ENCODE results near the gene ULK4.
"Not testable (repeated sequence)": the region's sequence is repeated elsewhere in the genome, so short reads cannot be mapped to it uniquely, and the experiment has no call there.

The ULK4 gene

GRCh38 chr3:41819236-41819635 is 142.7 kb downstream of the ULK4 start:
- H3K4me1 ChIP-seq (ENCODE audit: control insufficient read depth, low read depth, low read length), result no peaks in the 10 kb centered on the region
- H3K27ac ChIP-seq (ENCODE audit: low read length), result no peak overlapping the region
- no peaks in the 10 kb centered on the region for H3K27me3 ChIP-seq (ENCODE audit: control insufficient read depth, insufficient read depth, low read length)
- peaks cover 3% of the 10 kb centered on the region for H3K9me3 ChIP-seq (ENCODE audit: control insufficient read depth, low read depth, low read length)
- H3K4me3 ChIP-seq (ENCODE audit: low read length), result no peak overlapping the region
- H3K9ac ChIP-seq (ENCODE audit: low read length), result no peak overlapping the region
- no peaks in the 10 kb centered on the region for H3K36me3 ChIP-seq (ENCODE audit: control insufficient read depth, low read depth, low read length)

- Histone ChIP-seq H3K27ac (ENCODE audit: low read length) (no peak overlapping the region), H3K4me3 (ENCODE audit: low read length) (no peak overlapping the region), H3K36me3 (ENCODE audit: control insufficient read depth, low read depth, low read length) (no peaks in the 10 kb centered on the region), H3K9ac (ENCODE audit: low read length) (no peak overlapping the region), H3K4me1 (ENCODE audit: control insufficient read depth, low read depth, low read length) (no peaks in the 10 kb centered on the region), H3K27me3 (ENCODE audit: control insufficient read depth, insufficient read depth, low read length) (no peaks in the 10 kb centered on the region), H3K9me3 (ENCODE audit: control insufficient read depth, low read depth, low read length) (no peaks in the 10 kb centered on the region)
Measured at GRCh38 chr3:41808618-41809017, 153.3 kb downstream of the ULK4 start.

DNA sequence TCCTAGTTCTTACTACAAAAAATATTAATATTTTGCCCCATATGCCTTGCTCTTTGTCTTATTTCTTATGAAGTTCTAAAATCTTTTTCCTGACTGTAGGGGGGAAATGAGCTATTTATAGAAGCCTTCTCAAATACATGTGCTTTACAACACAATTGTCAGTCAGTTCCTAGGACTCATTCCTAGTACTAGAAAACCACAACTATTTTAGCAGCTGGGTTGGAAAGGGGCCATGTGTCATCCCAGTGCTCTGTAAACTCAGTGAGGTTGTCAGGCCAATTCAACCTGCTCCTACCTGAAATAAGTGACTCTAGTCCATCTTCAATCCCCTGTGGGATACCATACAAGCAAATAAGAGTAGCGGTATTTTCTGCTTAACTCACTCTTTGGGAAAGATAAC is 153.8 kb downstream of the ULK4 start:
- H3K9ac ChIP-seq (ENCODE audit: low read length), result no peak overlapping the region
- no peaks in the 10 kb centered on the region for H3K4me1 ChIP-seq (ENCODE audit: control insufficient read depth, low read depth, low read length)
- H3K9me3 ChIP-seq (ENCODE audit: control insufficient read depth, low read depth, low read length), result no peaks in the 10 kb centered on the region
- H3K4me3 ChIP-seq (ENCODE audit: low read length), result no peak overlapping the region
- no peaks in the 10 kb centered on the region for H3K36me3 ChIP-seq (ENCODE audit: control insufficient read depth, low read depth, low read length)
- H3K27ac ChIP-seq (ENCODE audit: low read length), result no peak overlapping the region
- H3K27me3 ChIP-seq (ENCODE audit: control insufficient read depth, insufficient read depth, low read length), result no peaks in the 10 kb centered on the region

DNA sequence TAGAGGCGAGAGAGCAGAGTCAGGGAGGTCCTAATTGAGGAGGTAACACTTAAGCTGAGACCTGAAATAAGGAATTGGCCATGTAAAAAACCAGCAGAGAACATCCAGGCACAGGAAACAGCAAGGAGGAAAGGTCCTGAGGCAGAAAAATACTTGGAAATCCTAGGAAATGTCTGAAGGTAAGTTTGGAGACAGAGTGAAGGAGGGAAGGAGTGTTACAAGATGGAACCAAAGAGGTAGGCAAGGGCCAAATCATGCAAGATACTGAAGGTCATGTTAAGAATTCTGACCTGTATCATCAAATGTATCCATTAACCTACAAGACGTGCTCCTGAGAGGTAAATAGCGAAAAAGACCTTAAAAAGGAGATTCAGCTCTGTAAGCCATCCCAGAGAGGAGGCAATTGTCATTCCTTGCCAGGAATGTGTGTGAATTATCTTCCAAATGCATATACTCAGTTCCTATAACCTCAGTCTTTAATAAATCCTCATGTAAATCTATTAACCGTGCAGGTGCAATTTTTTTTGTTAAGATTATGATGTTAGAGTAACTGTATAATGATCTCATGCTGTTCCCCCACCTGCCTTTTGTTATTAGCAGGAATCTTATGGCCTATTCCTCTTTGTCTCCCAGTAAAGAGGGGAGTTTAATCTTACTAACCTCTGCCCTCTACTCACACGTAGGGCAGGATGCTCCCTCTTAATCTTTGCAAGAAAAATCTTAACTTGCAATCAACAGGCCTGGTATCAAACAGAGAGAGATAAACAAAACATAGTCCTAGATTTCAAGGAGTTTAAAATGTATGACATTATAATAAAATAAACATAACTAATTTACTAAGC is 166.9 kb downstream of the ULK4 start:
- H3K9ac ChIP-seq (ENCODE audit: low read length), result no peak overlapping the region
- H3K4me1 ChIP-seq (ENCODE audit: control insufficient read depth, low read depth, low read length), result peaks cover 40% of the 10 kb centered on the region
- no peaks in the 10 kb centered on the region for H3K36me3 ChIP-seq (ENCODE audit: control insufficient read depth, low read depth, low read length)
- H3K27ac ChIP-seq (ENCODE audit: low read length), result peak overlapping the region; percentile 16
- no peak overlapping the region for H3K4me3 ChIP-seq (ENCODE audit: low read length)
- no peaks in the 10 kb centered on the region for H3K27me3 ChIP-seq (ENCODE audit: control insufficient read depth, insufficient read depth, low read length)
- no peaks in the 10 kb centered on the region for H3K9me3 ChIP-seq (ENCODE audit: control insufficient read depth, low read depth, low read length)

GRCh38 chr3:41792806-41793205 is 169.1 kb downstream of the ULK4 start:
- peaks cover 40% of the 10 kb centered on the region for H3K4me1 ChIP-seq (ENCODE audit: control insufficient read depth, low read depth, low read length)
- no peaks in the 10 kb centered on the region for H3K36me3 ChIP-seq (ENCODE audit: control insufficient read depth, low read depth, low read length)
- H3K9ac ChIP-seq (ENCODE audit: low read length), result no peak overlapping the region
- no peak overlapping the region for H3K4me3 ChIP-seq (ENCODE audit: low read length)
- no peaks in the 10 kb centered on the region for H3K9me3 ChIP-seq (ENCODE audit: control insufficient read depth, low read depth, low read length)
- H3K27me3 ChIP-seq (ENCODE audit: control insufficient read depth, insufficient read depth, low read length), result no peaks in the 10 kb centered on the region
- H3K27ac ChIP-seq (ENCODE audit: low read length), result no peak overlapping the region

GRCh38 chr3:41769106-41769505 is 192.8 kb downstream of the ULK4 start:
- no peaks in the 10 kb centered on the region for H3K36me3 ChIP-seq (ENCODE audit: control insufficient read depth, low read depth, low read length)
- H3K27me3 ChIP-seq (ENCODE audit: control insufficient read depth, insufficient read depth, low read length), result no peaks in the 10 kb centered on the region
- H3K9me3 ChIP-seq (ENCODE audit: control insufficient read depth, low read depth, low read length), result no peaks in the 10 kb centered on the region
- H3K9ac ChIP-seq (ENCODE audit: low read length), result no peak overlapping the region
- no peak overlapping the region for H3K27ac ChIP-seq (ENCODE audit: low read length)
- no peaks in the 10 kb centered on the region for H3K4me1 ChIP-seq (ENCODE audit: control insufficient read depth, low read depth, low read length)
- no peak overlapping the region for H3K4me3 ChIP-seq (ENCODE audit: low read length)

- Histone ChIP-seq H3K4me1 (ENCODE audit: control insufficient read depth, low read depth, low read length) (no peaks in the 10 kb centered on the region), H3K27ac (ENCODE audit: low read length) (no peak overlapping the region), H3K27me3 (ENCODE audit: control insufficient read depth, insufficient read depth, low read length) (no peaks in the 10 kb centered on the region), H3K9ac (ENCODE audit: low read length) (no peak overlapping the region), H3K36me3 (ENCODE audit: control insufficient read depth, low read depth, low read length) (no peaks in the 10 kb centered on the region), H3K4me3 (ENCODE audit: low read length) (no peak overlapping the region), H3K9me3 (ENCODE audit: control insufficient read depth, low read depth, low read length) (no peaks in the 10 kb centered on the region)
Measured at GRCh38 chr3:41768363-41768762, 193.5 kb downstream of the ULK4 start.

DNA sequence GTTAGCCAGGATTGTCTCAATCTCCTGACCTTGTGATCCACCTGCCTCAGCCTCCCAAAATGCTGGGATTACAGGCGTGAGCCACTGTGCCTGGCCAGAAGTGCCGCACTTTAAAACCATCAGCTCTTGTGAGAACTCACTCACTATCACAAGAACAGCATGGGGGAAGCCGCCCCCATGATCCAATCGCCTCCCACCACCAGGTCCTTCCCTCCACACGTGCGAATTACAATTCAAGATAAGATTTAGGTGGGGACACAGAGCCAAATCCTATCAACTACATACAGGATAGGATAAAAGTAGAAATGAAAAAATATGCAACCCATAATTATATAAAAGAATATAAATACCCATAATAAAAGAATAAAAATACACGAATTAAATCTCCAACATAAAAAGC is 199.0 kb downstream of the ULK4 start:
- H3K4me1 ChIP-seq (ENCODE audit: control insufficient read depth, low read depth, low read length); H3K4me3 ChIP-seq (ENCODE audit: low read length); H3K9me3 ChIP-seq (ENCODE audit: control insufficient read depth, low read depth, low read length); H3K27me3 ChIP-seq (ENCODE audit: control insufficient read depth, insufficient read depth, low read length); H3K27ac ChIP-seq (ENCODE audit: low read length); H3K36me3 ChIP-seq (ENCODE audit: control insufficient read depth, low read depth, low read length); H3K9ac ChIP-seq (ENCODE audit: low read length): not testable (repeated sequence)

- H3K36me3 ChIP-seq (ENCODE audit: control insufficient read depth, low read depth, low read length), result no peaks in the 10 kb centered on the region
- no peaks in the 10 kb centered on the region for H3K27me3 ChIP-seq (ENCODE audit: control insufficient read depth, insufficient read depth, low read length)
- H3K4me1 ChIP-seq (ENCODE audit: control insufficient read depth, low read depth, low read length), result no peaks in the 10 kb centered on the region
- no peak overlapping the region for H3K4me3 ChIP-seq (ENCODE audit: low read length)
- H3K9ac ChIP-seq (ENCODE audit: low read length), result no peak overlapping the region
- no peak overlapping the region for H3K27ac ChIP-seq (ENCODE audit: low read length)
- H3K9me3 ChIP-seq (ENCODE audit: control insufficient read depth, low read depth, low read length), result no peaks in the 10 kb centered on the region
Measured at GRCh38 chr3:41753651-41754050, 208.3 kb downstream of the ULK4 start.

DNA sequence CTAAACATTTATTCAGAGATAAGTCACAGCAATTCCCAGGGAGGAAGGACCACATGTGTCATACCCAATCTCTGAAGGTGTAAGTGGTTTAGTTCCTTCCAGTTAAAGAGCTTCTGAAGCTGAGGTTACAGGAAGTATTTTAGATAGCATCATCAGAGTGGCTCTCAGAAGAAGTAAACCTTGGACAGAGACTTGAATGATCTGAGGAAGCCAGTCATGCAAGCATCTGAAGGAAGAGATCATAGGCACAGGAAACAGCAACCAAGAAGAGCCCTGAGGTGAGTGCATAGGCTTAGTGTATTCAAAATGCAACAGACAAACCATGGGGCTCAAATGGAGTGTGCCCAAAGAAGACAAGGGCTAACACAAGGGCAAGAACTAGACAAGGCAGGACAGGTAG is 210.3 kb downstream of the ULK4 start:
- Histone ChIP-seq H3K4me1 (ENCODE audit: control insufficient read depth, low read depth, low read length) (no peaks in the 10 kb centered on the region), H3K4me3 (ENCODE audit: low read length) (no peak overlapping the region), H3K27me3 (ENCODE audit: control insufficient read depth, insufficient read depth, low read length) (no peaks in the 10 kb centered on the region), H3K9ac (ENCODE audit: low read length) (no peak overlapping the region), H3K9me3 (ENCODE audit: control insufficient read depth, low read depth, low read length) (no peaks in the 10 kb centered on the region), H3K36me3 (ENCODE audit: control insufficient read depth, low read depth, low read length) (no peaks in the 10 kb centered on the region), H3K27ac (ENCODE audit: low read length) (no peak overlapping the region)

GRCh38 chr3:41749988-41750387 is 211.9 kb downstream of the ULK4 start:
- Histone ChIP-seq H3K4me3 (ENCODE audit: low read length) (no peak overlapping the region), H3K27ac (ENCODE audit: low read length) (no peak overlapping the region), H3K4me1 (ENCODE audit: control insufficient read depth, low read depth, low read length) (no peaks in the 10 kb centered on the region), H3K9me3 (ENCODE audit: control insufficient read depth, low read depth, low read length) (no peaks in the 10 kb centered on the region), H3K36me3 (ENCODE audit: control insufficient read depth, low read depth, low read length) (no peaks in the 10 kb centered on the region), H3K9ac (ENCODE audit: low read length) (no peak overlapping the region), H3K27me3 (ENCODE audit: control insufficient read depth, insufficient read depth, low read length) (no peaks in the 10 kb centered on the region)

DNA sequence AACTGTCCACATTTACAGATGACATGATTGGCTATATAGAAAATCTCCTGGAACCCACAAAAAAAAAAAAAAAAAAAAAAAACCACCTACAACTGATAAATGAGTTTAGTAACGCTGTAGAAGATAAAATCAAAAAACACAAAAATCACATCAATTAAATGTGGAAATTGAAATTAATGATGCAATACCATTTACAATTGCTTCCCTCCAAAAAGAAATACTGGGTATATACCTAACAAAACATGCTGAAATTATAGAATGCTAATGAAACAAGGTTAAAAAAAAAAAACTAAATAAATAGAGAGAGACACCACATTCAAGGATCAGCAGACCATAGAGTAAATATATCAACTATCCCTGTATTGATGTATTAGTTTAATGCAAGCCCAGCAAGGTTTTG is 215.7 kb downstream of the ULK4 start:
- no peak overlapping the region for H3K9ac ChIP-seq (ENCODE audit: low read length)
- no peaks in the 10 kb centered on the region for H3K9me3 ChIP-seq (ENCODE audit: control insufficient read depth, low read depth, low read length)
- H3K36me3 ChIP-seq (ENCODE audit: control insufficient read depth, low read depth, low read length), result no peaks in the 10 kb centered on the region
- H3K4me3 ChIP-seq (ENCODE audit: low read length), result no peak overlapping the region
- H3K27me3 ChIP-seq (ENCODE audit: control insufficient read depth, insufficient read depth, low read length), result no peaks in the 10 kb centered on the region
- peaks cover 6% of the 10 kb centered on the region for H3K4me1 ChIP-seq (ENCODE audit: control insufficient read depth, low read depth, low read length)
- H3K27ac ChIP-seq (ENCODE audit: low read length), result no peak overlapping the region

Measured in iPS-18a (cell line).